HepG2 (cell line): ENCODE results near the gene KLHL40. TPM values are rescaled to one million over a fixed set of nuclear protein-coding genes. Genes with fewer than 3 reads are reported as not detected.
A peak's percentile ranks its signal among the peaks of the same experiment; 100 is the strongest.

Experiments used
- CEBPG ChIP-seq: IDR thresholded peaks from 2 replicates; pipeline ENCODE4 v1.6.1; 2016
- NCOA2 ChIP-seq: sonication (generic); formaldehyde crosslinking; IDR thresholded peaks from 2 replicates; pipeline ENCODE4 v1.8.0; 2022; ENCODE audit warnings: inconsistent platforms
- NRL ChIP-seq: sonication (generic); formaldehyde crosslinking; IDR thresholded peaks from 2 replicates; pipeline ENCODE4 v1.5.0; 2020; ENCODE audit warnings: missing genetic modification reagents, mild to moderate bottlenecking, moderate library complexity, borderline replicate concordance
- PHF8 ChIP-seq: sonication (generic); formaldehyde crosslinking; IDR thresholded peaks from 2 replicates; pipeline ENCODE4 v1.5.0; 2020; ENCODE audit warnings: missing genetic modification reagents
- REL ChIP-seq: sonication (generic); formaldehyde crosslinking; conservative IDR thresholded peaks from 2 replicates; pipeline ENCODE4 v1.8.0; 2022; ENCODE audit warnings: mild to moderate bottlenecking, missing genetic modification reagents, moderate library complexity
- SATB2 ChIP-seq: sonication (generic); formaldehyde crosslinking; IDR thresholded peaks from 2 replicates; pipeline ENCODE4 v1.5.0; 2020; ENCODE audit warnings: missing genetic modification reagents
- ZNF562 ChIP-seq: sonication (generic); formaldehyde crosslinking; IDR thresholded peaks from 2 replicates; pipeline ENCODE4 v1.8.0; 2022; ENCODE audit warnings: missing genetic modification reagents, borderline replicate concordance
- ZNF678 ChIP-seq: sonication (generic); formaldehyde crosslinking; IDR thresholded peaks from 2 replicates; pipeline ENCODE4 v1.4.0; 2020; ENCODE audit warnings: mild to moderate bottlenecking, missing genetic modification reagents
- ZNF703 ChIP-seq: sonication (generic); formaldehyde crosslinking; IDR thresholded peaks from 2 replicates; pipeline ENCODE4 v1.5.1; 2020; ENCODE audit warnings: missing genetic modification reagents, mild to moderate bottlenecking, moderate library complexity, borderline replicate concordance
- ZNF713 ChIP-seq: sonication (generic); formaldehyde crosslinking; IDR thresholded peaks from 2 replicates; pipeline ENCODE4 v1.4.0; 2020; ENCODE audit warnings: mild to moderate bottlenecking, missing genetic modification reagents
- ZNF766 ChIP-seq: sonication (generic); formaldehyde crosslinking; IDR thresholded peaks from 2 replicates; pipeline ENCODE4 v1.5.0; 2020; ENCODE audit warnings: missing genetic modification reagents, borderline replicate concordance
- ZNF773 ChIP-seq: sonication (generic); formaldehyde crosslinking; IDR thresholded peaks from 2 replicates; pipeline ENCODE4 v1.4.0; 2020; ENCODE audit warnings: missing genetic modification reagents, borderline replicate concordance
- polyA plus RNA-seq, 8 experiments: library from polyadenylated mRNA; depleted of rRNA in 3 of 8; stranded (reverse) in 7 of 8; unstranded in 1 of 8; fragments of >200 nt; fragmentation: Illumina TruSeq in 4 of 8; extraction: Trizol in 4 of 8; gene quantifications; 2 replicates each; pipeline versions ENCODE4 v1.2.1 to v1.2.3, GENCODE V29; 2011 to 2016; ENCODE audit warnings: low read depth in 4 of 8, missing spikeins in 1 of 8, mixed read lengths in 1 of 8; ENCODE audit not compliant: insufficient read depth in 1 of 8
- total RNA-seq, 5 experiments: library from RNA; depleted of rRNA; stranded (reverse); fragments of >200 nt; fragmentation: Illumina TruSeq; extraction: Trizol; gene quantifications; 2 replicates each; pipeline ENCODE4 v1.2.3, GENCODE V29; 2016; ENCODE audit warnings: low read depth in 1 of 5
- TF ChIP-seq, protein P1 (sequence below): sonication (generic); formaldehyde crosslinking; IDR thresholded peaks from 2 replicates; pipeline ENCODE4 v1.4.0; 2020; ENCODE audit warnings: mild to moderate bottlenecking, missing genetic modification reagents
- TF ChIP-seq, protein P2 (sequence below): sonication (generic); formaldehyde crosslinking; IDR thresholded peaks from 2 replicates; pipeline ENCODE4 v1.4.0; 2020; ENCODE audit warnings: missing genetic modification reagents
- TF ChIP-seq, protein P3 (sequence below): sonication (generic); formaldehyde crosslinking; IDR thresholded peaks from 2 replicates; pipeline ENCODE4 v1.8.0; 2022; ENCODE audit warnings: missing genetic modification reagents, mild to moderate bottlenecking, borderline replicate concordance
- TF ChIP-seq, protein P4 (sequence below): sonication (generic); formaldehyde crosslinking; conservative IDR thresholded peaks from 2 replicates; pipeline ENCODE4 v1.8.0; 2022; ENCODE audit warnings: mild to moderate bottlenecking, moderate library complexity, missing genetic modification reagents
- TF ChIP-seq, protein P5 (sequence below): sonication (generic); formaldehyde crosslinking; conservative IDR thresholded peaks from 2 replicates; pipeline ENCODE4 v1.8.0; 2022; ENCODE audit warnings: low read depth, missing genetic modification reagents
- TF ChIP-seq, protein P6 (sequence below): IDR thresholded peaks from 2 replicates; pipeline ENCODE4 v1.6.1; 2016; ENCODE audit warnings: low read depth, control low read depth

Gene KLHL40
- total and polyA plus RNA-seq, 2 of the 13 experiments (the other 11 are each of a cell fraction or from before 2014, with no cell fraction given), result not detected

DNA sequence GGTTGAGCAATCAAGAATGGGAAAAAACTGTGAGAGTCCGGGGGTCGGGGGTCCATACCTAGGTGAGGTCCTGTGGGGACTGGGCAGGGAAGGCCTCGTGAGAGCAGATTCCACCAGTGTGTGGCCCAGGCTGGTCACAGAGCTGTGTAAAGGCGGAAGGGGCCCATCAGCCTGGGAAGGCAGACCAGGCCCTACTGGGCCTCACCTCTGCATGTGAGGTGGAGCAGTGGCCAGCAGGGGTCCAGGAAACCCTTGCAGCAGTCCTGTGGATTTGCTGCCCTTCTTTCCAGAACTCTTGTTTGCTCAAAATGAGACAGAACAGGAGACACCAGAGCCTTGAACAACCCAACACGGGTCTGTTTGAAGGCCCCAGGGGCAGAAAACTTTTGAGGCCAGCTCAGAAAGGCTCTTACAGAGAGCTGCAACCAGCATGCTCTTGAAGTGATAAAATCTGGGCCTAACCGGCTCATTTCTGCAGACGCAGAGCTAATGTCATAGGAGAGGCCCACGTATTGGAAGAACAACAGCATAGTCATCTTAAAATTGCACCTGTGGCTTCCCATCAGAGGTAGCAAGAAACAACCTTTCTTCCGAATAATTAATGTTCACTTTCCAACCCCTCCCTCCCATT, 47.6 kb downstream of the KLHL40 start (continued):
- TF ChIP-seq ZNF766 (CRISPR knock-in tag) (no peak), ZNF678 (CRISPR knock-in tag) (no peak), CEBPG (CRISPR knock-in tag) (no peak), SATB2 (CRISPR knock-in tag) (no peak), ZNF713 (CRISPR knock-in tag) (no peak), ZNF773 (no peak; the same call in 1 of the 2 replicates), NRL (CRISPR knock-in tag) (peak; percentile 51), NCOA2 (CRISPR knock-in tag) (no peak), REL (CRISPR knock-in tag) (no peak), ZNF562 (CRISPR knock-in tag) (no peak), ZNF703 (CRISPR knock-in tag) (no peak), PHF8 (CRISPR knock-in tag) (0 out of 2 replicates have a peak, but pooled peaks have one; percentile 27)
- TF ChIP-seq, protein P1, sequence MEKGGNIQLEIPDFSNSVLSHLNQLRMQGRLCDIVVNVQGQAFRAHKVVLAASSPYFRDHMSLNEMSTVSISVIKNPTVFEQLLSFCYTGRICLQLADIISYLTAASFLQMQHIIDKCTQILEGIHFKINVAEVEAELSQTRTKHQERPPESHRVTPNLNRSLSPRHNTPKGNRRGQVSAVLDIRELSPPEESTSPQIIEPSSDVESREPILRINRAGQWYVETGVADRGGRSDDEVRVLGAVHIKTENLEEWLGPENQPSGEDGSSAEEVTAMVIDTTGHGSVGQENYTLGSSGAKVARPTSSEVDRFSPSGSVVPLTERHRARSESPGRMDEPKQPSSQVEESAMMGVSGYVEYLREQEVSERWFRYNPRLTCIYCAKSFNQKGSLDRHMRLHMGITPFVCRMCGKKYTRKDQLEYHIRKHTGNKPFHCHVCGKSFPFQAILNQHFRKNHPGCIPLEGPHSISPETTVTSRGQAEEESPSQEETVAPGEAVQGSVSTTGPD (CRISPR knock-in tag), result no peak
- TF ChIP-seq, protein P2, sequence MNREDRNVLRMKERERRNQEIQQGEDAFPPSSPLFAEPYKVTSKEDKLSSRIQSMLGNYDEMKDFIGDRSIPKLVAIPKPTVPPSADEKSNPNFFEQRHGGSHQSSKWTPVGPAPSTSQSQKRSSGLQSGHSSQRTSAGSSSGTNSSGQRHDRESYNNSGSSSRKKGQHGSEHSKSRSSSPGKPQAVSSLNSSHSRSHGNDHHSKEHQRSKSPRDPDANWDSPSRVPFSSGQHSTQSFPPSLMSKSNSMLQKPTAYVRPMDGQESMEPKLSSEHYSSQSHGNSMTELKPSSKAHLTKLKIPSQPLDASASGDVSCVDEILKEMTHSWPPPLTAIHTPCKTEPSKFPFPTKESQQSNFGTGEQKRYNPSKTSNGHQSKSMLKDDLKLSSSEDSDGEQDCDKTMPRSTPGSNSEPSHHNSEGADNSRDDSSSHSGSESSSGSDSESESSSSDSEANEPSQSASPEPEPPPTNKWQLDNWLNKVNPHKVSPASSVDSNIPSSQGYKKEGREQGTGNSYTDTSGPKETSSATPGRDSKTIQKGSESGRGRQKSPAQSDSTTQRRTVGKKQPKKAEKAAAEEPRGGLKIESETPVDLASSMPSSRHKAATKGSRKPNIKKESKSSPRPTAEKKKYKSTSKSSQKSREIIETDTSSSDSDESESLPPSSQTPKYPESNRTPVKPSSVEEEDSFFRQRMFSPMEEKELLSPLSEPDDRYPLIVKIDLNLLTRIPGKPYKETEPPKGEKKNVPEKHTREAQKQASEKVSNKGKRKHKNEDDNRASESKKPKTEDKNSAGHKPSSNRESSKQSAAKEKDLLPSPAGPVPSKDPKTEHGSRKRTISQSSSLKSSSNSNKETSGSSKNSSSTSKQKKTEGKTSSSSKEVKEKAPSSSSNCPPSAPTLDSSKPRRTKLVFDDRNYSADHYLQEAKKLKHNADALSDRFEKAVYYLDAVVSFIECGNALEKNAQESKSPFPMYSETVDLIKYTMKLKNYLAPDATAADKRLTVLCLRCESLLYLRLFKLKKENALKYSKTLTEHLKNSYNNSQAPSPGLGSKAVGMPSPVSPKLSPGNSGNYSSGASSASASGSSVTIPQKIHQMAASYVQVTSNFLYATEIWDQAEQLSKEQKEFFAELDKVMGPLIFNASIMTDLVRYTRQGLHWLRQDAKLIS (CRISPR knock-in tag), result no peak
- TF ChIP-seq, protein P3, sequence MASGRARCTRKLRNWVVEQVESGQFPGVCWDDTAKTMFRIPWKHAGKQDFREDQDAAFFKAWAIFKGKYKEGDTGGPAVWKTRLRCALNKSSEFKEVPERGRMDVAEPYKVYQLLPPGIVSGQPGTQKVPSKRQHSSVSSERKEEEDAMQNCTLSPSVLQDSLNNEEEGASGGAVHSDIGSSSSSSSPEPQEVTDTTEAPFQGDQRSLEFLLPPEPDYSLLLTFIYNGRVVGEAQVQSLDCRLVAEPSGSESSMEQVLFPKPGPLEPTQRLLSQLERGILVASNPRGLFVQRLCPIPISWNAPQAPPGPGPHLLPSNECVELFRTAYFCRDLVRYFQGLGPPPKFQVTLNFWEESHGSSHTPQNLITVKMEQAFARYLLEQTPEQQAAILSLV (CRISPR knock-in tag), result peak; percentile 53; the same call in 1 of the 2 replicates
- TF ChIP-seq, protein P4, sequence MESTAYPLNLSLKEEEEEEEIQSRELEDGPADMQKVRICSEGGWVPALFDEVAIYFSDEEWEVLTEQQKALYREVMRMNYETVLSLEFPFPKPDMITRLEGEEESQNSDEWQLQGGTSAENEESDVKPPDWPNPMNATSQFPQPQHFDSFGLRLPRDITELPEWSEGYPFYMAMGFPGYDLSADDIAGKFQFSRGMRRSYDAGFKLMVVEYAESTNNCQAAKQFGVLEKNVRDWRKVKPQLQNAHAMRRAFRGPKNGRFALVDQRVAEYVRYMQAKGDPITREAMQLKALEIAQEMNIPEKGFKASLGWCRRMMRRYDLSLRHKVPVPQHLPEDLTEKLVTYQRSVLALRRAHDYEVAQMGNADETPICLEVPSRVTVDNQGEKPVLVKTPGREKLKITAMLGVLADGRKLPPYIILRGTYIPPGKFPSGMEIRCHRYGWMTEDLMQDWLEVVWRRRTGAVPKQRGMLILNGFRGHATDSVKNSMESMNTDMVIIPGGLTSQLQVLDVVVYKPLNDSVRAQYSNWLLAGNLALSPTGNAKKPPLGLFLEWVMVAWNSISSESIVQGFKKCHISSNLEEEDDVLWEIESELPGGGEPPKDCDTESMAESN (CRISPR knock-in tag), result no peak
- TF ChIP-seq, protein P5, sequence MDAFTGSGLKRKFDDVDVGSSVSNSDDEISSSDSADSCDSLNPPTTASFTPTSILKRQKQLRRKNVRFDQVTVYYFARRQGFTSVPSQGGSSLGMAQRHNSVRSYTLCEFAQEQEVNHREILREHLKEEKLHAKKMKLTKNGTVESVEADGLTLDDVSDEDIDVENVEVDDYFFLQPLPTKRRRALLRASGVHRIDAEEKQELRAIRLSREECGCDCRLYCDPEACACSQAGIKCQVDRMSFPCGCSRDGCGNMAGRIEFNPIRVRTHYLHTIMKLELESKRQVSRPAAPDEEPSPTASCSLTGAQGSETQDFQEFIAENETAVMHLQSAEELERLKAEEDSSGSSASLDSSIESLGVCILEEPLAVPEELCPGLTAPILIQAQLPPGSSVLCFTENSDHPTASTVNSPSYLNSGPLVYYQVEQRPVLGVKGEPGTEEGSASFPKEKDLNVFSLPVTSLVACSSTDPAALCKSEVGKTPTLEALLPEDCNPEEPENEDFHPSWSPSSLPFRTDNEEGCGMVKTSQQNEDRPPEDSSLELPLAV, result no peak
- TF ChIP-seq, protein P6, sequence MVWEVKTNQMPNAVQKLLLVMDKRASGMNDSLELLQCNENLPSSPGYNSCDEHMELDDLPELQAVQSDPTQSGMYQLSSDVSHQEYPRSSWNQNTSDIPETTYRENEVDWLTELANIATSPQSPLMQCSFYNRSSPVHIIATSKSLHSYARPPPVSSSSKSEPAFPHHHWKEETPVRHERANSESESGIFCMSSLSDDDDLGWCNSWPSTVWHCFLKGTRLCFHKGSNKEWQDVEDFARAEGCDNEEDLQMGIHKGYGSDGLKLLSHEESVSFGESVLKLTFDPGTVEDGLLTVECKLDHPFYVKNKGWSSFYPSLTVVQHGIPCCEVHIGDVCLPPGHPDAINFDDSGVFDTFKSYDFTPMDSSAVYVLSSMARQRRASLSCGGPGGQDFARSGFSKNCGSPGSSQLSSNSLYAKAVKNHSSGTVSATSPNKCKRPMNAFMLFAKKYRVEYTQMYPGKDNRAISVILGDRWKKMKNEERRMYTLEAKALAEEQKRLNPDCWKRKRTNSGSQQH (CRISPR knock-in tag), result 0 out of 2 replicates have a peak, but pooled peaks have one; percentile 42
